MCF 10A (cell line): ENCODE results near the gene ASF1B. TPM values are rescaled to one million over a fixed set of nuclear protein-coding genes. Genes with fewer than 3 reads are reported as not detected.
A peak's percentile ranks its signal among the peaks of the same experiment; 100 is the strongest.

Experiments
- BruUV-seq: library from RNA; stranded (reverse); fragments of 400-500 nt; replicated peaks from 2 replicates; lab custom pipeline; 2021; lab: Mats Ljungman, UMichigan
- CTCF ChIA-PET: fragments of 300-600 bp; sonication (Branson Sonifier 250); formaldehyde crosslinking; extraction: SDS; loops from one replicate; lab custom pipeline; 2021; ENCODE audit warnings: antibody characterized with exemption, inconsistent platforms; lab: Yijun Ruan, JAX
- POLR2A ChIA-PET: fragments of 300-600, 350-650 bp; sonication (Branson Sonifier 250); formaldehyde crosslinking; extraction: SDS; loops from one replicate; lab custom pipeline; 2020; ENCODE audit warnings: antibody characterized with exemption, inconsistent platforms; lab: Yijun Ruan, JAX
- DNase-seq: peaks from one replicate; pipeline ENCODE4 v3.0.0-alpha.2; 2018; ENCODE audit not compliant: unreplicated experiment
- H3K27ac Mint-ChIP-seq: one replicate; pipeline ENCODE4 v1.8.0; 2022; ENCODE audit warnings: mild to moderate bottlenecking, low read depth, mixed read lengths; ENCODE audit not compliant: unreplicated experiment
- H3K27me3 Mint-ChIP-seq: one replicate; pipeline ENCODE4 v1.8.0; 2022; ENCODE audit warnings: mixed read lengths; ENCODE audit not compliant: insufficient read depth, unreplicated experiment
- H3K36me3 Mint-ChIP-seq: one replicate; pipeline ENCODE4 v1.8.0; 2022; ENCODE audit warnings: mild to moderate bottlenecking, moderate library complexity, mixed read lengths; ENCODE audit not compliant: insufficient read depth, unreplicated experiment
- H3K4me1 Mint-ChIP-seq: one replicate; pipeline ENCODE4 v1.8.0; 2022; ENCODE audit warnings: mixed read lengths; ENCODE audit not compliant: insufficient read depth, unreplicated experiment
- H3K4me3 Mint-ChIP-seq: one replicate; pipeline ENCODE4 v1.8.0; 2022; ENCODE audit warnings: mild to moderate bottlenecking, moderate library complexity, mixed read lengths; ENCODE audit not compliant: unreplicated experiment
- H3K9me3 Mint-ChIP-seq: one replicate; pipeline ENCODE4 v1.8.0; 2022; ENCODE audit warnings: mixed read lengths; ENCODE audit not compliant: unreplicated experiment
- CTCF ChIP-seq: fragments of 200-600 bp; IDR thresholded peaks from one replicate; pipeline ENCODE4 v1.8.0; 2022; ENCODE audit warnings: antibody characterized with exemption, mild to moderate bottlenecking; ENCODE audit not compliant: unreplicated experiment
- intact Hi-C: fragments of 100-400 bp; cut with micrococcal nuclease; formaldehyde crosslinking; loops from 2 replicates; pipeline ENCODE4 v1.14.1; 2022
- total RNA-seq: library from RNA; stranded (reverse); gene quantifications from 2 replicates; pipeline ENCODE4 v1.2.3, GENCODE V29; 2022

ASF1B gene
- total RNA-seq, 1 experiment from 2014 or later = 7.0 TPM

GRCh38 chr19:14094854-14095253 lies 41.5 kb downstream of the ASF1B start:
- Mint-ChIP-seq H3K9me3 (no peaks in the 10 kb centered on the region), H3K36me3 (peaks cover 25% of the 10 kb centered on the region), H3K4me3 (no peak overlapping the region), H3K27ac (no peak overlapping the region), H3K27me3 (no peaks in the 10 kb centered on the region), H3K4me1 (peaks cover 6% of the 10 kb centered on the region)
- BruUV-seq = no TSS peak
- TF ChIP-seq CTCF = no peak
- POLR2A ChIA-PET = interaction anchor here (1.7 kb wide), 1 partner anchor 21 kb away, joined by 4 read pairs; no protein-coding TSS in a partner anchor
- no peak for DNase-seq
- intact Hi-C loops = no loop called here
- CTCF ChIA-PET = interaction anchor here (0.9 to 1.9 kb wide), 2 partner anchors 20 to 306 kb away, joined by 3 to 11 read pairs; no protein-coding TSS in a partner anchor

- CTCF ChIA-PET = interaction anchor here (0.6 to 1.1 kb wide), 3 partner anchors 23 to 256 kb away, joined by 3 to 5 read pairs (median 3); no protein-coding TSS in a partner anchor
These were observed 43.1 kb downstream of the ASF1B start for GRCh38 chr19:14093117-14093823.

GRCh38 chr19:14091813-14092462 lies 44.5 kb downstream of the ASF1B start:
- Mint-ChIP-seq H3K4me1 (peaks cover 12% of the 10 kb centered on the region), H3K27me3 (no peaks in the 10 kb centered on the region), H3K27ac (no peak overlapping the region), H3K9me3 (no peaks in the 10 kb centered on the region), H3K36me3 (peaks cover 27% of the 10 kb centered on the region), H3K4me3 (peak overlapping the region; percentile 78)
- TSS peak; percentile 74 for BruUV-seq
- ChIA-PET POLR2A (interaction anchor here (0.6 to 2.9 kb wide), 4 partner anchors 11 to 44 kb away, joined by 3 to 11 read pairs (median 3); partner anchors contain the start of gene PRKACA), CTCF (interaction anchor here (0.8 to 1.1 kb wide), 2 partner anchors 24 to 43 kb away, joined by 3 to 4 read pairs; no protein-coding TSS in a partner anchor)
- DNase-seq = no peak
- intact Hi-C loops = no loop called here
- TF ChIP-seq CTCF = no peak

More at GRCh38 chr19:14093117-14093823, 43.1 kb downstream of the ASF1B start:
- BruUV-seq = no TSS peak
- no peaks in the 10 kb centered on the region for H3K9me3 Mint-ChIP-seq
- intact Hi-C loops = no loop called here
- no peak for TF ChIP-seq CTCF
- no peak for DNase-seq
- POLR2A ChIA-PET = interaction anchor here (0.6 to 2.9 kb wide), 2 partner anchors 12 to 25 kb away, joined by 5 to 11 read pairs; partner anchors contain the start of gene PRKACA
- H3K36me3 Mint-ChIP-seq = peaks cover 25% of the 10 kb centered on the region
- H3K4me1 Mint-ChIP-seq = peaks cover 12% of the 10 kb centered on the region
- H3K4me3 Mint-ChIP-seq = no peak overlapping the region
- H3K27me3 Mint-ChIP-seq = no peaks in the 10 kb centered on the region
- H3K27ac Mint-ChIP-seq = no peak overlapping the region
